ENCODE measurements around the gene ADCY1.

GRCh38 chr7:45601094-45601493, 26.9 kb downstream of the ADCY1 start:
- no peak for TF ChIP-seq POLR2A (IDR thresholded peaks at IDR 0.05)
- TF ChIP-seq POLR2AphosphoS5 (IDR thresholded peaks at IDR 0.05) = no peak
- TF ChIP-seq CTCF (IDR thresholded peaks at IDR 0.05) = no peak
- TF ChIP-seq EP300 (IDR thresholded peaks at IDR 0.05) = no peak

Data from suprapubic skin (tissue), 4 donors.